C4-2B (cell line): ENCODE measurements around the gene GAS2L1.

Experiments
- H3K27ac ChIP-seq: fragments of 450-650 bp; 2 replicates; pipeline ENCODE4 v1.5.1; 2017
- ZFX ChIP-seq: fragments of 450-650 bp; IDR thresholded peaks from 2 replicates; pipeline ENCODE4 v1.6.1; 2017
- TF ChIP-seq, protein P1 (sequence below): fragments of 450-650 bp; conservative IDR thresholded peaks from 2 replicates; pipeline ENCODE4 v1.5.1; 2017; ENCODE audit warnings: mild to moderate bottlenecking

GAS2L1 gene

DNA sequence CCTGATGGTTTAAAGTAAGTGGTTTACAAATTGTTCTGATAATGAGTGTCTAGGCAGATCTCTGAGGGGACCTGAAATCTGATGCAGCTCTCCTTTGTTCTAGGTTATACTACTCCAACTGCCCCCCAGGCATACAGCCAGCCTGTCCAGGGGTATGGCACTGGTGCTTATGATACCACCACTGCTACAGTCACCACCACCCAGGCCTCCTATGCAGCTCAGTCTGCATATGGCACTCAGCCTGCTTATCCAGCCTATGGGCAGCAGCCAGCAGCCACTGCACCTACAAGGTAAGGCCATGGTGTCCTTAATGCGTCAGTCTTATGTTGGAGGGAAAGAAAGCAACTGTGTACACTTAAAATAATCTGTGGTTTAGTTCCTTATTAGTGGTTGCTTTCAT, 28.5 kb upstream of the GAS2L1 start:
- TF ChIP-seq ZFX, result no peak
- H3K27ac ChIP-seq, result no peak overlapping the region

DNA sequence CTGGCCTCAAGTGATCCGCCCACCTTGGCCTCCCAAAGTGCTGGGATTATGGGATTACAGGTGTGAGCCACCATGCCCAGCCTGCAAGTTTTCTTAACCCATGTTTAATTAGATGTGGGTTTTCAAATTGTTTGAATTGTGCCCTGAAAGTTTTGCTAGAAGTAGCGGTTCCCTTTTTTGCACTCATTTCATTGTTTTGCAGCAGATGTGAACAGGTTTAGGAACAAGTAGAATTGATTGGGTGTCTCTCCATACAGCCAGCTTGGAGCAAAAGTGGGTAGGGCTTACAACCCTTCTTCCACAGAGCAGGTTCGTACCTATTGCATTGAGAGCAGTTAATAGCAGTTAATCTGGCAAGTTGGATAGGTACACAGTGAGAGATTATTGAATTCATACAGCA, 22.3 kb upstream of the GAS2L1 start:
- no peak for TF ChIP-seq ZFX
- TF ChIP-seq, protein P1, sequence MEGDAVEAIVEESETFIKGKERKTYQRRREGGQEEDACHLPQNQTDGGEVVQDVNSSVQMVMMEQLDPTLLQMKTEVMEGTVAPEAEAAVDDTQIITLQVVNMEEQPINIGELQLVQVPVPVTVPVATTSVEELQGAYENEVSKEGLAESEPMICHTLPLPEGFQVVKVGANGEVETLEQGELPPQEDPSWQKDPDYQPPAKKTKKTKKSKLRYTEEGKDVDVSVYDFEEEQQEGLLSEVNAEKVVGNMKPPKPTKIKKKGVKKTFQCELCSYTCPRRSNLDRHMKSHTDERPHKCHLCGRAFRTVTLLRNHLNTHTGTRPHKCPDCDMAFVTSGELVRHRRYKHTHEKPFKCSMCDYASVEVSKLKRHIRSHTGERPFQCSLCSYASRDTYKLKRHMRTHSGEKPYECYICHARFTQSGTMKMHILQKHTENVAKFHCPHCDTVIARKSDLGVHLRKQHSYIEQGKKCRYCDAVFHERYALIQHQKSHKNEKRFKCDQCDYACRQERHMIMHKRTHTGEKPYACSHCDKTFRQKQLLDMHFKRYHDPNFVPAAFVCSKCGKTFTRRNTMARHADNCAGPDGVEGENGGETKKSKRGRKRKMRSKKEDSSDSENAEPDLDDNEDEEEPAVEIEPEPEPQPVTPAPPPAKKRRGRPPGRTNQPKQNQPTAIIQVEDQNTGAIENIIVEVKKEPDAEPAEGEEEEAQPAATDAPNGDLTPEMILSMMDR, result no peak
- no peak overlapping the region for H3K27ac ChIP-seq

DNA sequence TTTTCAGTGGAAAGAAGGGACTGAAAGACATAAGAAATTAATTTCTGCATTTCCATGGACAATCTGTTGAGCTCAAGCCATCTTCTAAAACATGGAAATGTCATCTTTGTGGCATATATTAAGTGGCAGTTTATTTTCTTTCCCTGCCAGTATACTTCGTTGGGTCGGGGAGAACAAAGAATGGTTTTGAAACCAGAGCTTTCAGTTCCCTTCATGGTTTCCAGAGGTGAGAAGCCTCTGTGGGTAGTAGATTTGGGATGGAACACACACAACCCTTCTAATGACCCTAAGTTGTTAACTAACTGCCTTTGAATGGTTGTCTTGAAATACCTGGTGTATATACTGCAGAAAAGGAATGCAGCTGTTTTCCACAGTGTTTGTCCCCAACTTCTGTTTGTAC, 17.6 kb upstream of the GAS2L1 start:
- no peak for TF ChIP-seq ZFX
- H3K27ac ChIP-seq, result no peak overlapping the region

- H3K27ac ChIP-seq, result no peak overlapping the region
- TF ChIP-seq, protein P1, result no peak
- TF ChIP-seq ZFX, result no peak
Measured at GRCh38 chr22:29290061-29290460, 16.4 kb upstream of the GAS2L1 start.

- TF ChIP-seq ZFX, result no peak
- TF ChIP-seq, protein P1, result no peak
- no peak overlapping the region for H3K27ac ChIP-seq
Measured at GRCh38 chr22:29291215-29291614, 15.2 kb upstream of the GAS2L1 start.

- TF ChIP-seq ZFX, result no peak
- TF ChIP-seq, protein P1, result no peak
- no peak overlapping the region for H3K27ac ChIP-seq
Measured at GRCh38 chr22:29292379-29292778, 14.1 kb upstream of the GAS2L1 start.

DNA sequence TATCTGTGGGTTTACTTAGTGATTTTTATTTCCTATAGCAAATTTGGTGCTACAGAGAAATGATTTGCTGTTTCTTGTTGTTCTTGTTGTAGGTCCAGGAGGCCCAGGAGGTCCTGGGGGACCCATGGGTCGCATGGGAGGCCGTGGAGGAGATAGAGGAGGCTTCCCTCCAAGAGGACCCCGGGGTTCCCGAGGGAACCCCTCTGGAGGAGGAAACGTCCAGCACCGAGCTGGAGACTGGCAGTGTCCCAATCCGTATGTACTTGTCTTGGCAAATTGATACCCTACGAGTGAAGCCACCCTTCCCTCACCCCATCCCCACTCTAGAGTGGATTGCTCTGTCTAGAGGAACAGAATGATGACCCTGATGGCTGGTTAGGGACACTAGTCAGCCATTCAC, 7.8 kb upstream of the GAS2L1 start:
- TF ChIP-seq, protein P1, result no peak
- no peak for TF ChIP-seq ZFX
- no peak overlapping the region for H3K27ac ChIP-seq

- H3K27ac ChIP-seq, result no peak overlapping the region
Measured at GRCh38 chr22:29299136-29299900, 7.1 kb upstream of the GAS2L1 start.

More at GRCh38 chr22:29299136-29299900, 7.1 kb upstream of the GAS2L1 start:
- no peak for TF ChIP-seq ZFX
- TF ChIP-seq, protein P1, result no peak
